ENCODE measurements around the gene SPATA31E1.
"Not testable (repeated sequence)": the region's sequence is repeated elsewhere in the genome, so short reads cannot be mapped to it uniquely, and the experiment has no call there.

GRCh38 chr9:87919013-87919412 is 36.3 kb downstream of the SPATA31E1 start:
- TF ChIP-seq CTCF (conservative IDR thresholded peaks at IDR 0.05 in 1 of 2, IDR thresholded peaks at IDR 0.05 in 1 of 2; ENCODE audit: extremely low read depth in 1 of 2, insufficient read depth in 1 of 2, low read depth in 1 of 2, low read length in 2 of 2); EZH2 (IDR thresholded peaks at IDR 0.05; ENCODE audit: borderline replicate concordance, low read length): not testable (repeated sequence)

Data from mammary epithelial cell (primary cell).